GM12801 (cell line): Measurements from ENCODE around the gene PDCD1.

Experiments
- CTCF ChIP-seq: IDR thresholded peaks from one replicate; pipeline ENCODE4 v1.5.1; 2011; ENCODE audit warnings: control low read depth; ENCODE audit not compliant: insufficient read length; ENCODE audit errors: extremely low read depth

Gene PDCD1

GRCh38 chr2:241857572-241858121, 1.0 kb downstream of the PDCD1 start:
- TF ChIP-seq CTCF = no peak

- TF ChIP-seq CTCF = no peak
These were observed 1.6 kb downstream of the PDCD1 start for GRCh38 chr2:241857041-241857541.

GRCh38 chr2:241855888-241856422, 2.7 kb downstream of the PDCD1 start:
- TF ChIP-seq CTCF = no peak

GRCh38 chr2:241855245-241855887, 3.3 kb downstream of the PDCD1 start:
- no peak for TF ChIP-seq CTCF

DNA sequence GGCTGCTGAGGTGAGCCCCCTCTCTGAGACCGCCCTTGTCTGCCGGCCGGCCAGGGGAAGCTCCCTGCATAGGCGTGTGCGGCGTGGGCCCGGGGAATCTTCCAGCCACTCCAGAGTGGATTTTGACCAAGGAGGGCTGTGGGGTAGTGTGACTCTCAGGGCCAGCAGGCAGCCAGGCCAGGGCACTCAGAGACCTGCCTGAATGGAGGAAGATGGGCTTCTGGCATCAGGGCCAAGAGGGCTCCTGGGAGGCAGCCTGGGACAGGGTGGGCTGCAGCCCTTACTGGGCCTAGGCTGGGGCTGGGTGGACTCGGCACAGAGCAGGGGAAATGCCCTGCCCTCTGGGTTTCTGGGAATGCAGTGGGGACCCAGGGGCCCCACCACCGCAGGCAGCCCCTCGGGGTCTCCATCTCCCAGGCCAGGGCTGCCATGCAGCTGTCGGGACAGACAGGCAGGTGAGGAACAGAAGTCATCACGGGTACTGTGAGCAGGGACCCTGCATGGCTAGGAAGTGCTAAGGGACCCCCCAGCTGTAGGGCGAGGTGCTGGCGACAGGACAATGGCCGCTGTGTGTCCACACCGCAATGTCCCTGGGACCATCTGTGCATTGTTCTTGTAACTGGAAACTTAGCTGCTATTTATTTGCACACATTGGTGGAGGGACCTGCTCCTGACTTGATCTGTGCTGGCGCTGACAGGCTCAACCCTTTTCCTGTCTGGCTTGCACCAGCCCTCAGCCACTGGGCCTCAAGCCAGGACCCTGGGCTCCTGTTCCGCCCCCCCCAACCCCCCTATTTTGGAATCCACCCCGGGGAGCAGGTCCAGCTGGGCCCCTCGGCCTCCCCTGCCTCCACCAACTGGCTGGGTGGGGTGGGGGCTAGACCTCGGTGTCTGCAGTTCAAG, 4.1 kb downstream of the PDCD1 start:
- no peak for TF ChIP-seq CTCF

DNA sequence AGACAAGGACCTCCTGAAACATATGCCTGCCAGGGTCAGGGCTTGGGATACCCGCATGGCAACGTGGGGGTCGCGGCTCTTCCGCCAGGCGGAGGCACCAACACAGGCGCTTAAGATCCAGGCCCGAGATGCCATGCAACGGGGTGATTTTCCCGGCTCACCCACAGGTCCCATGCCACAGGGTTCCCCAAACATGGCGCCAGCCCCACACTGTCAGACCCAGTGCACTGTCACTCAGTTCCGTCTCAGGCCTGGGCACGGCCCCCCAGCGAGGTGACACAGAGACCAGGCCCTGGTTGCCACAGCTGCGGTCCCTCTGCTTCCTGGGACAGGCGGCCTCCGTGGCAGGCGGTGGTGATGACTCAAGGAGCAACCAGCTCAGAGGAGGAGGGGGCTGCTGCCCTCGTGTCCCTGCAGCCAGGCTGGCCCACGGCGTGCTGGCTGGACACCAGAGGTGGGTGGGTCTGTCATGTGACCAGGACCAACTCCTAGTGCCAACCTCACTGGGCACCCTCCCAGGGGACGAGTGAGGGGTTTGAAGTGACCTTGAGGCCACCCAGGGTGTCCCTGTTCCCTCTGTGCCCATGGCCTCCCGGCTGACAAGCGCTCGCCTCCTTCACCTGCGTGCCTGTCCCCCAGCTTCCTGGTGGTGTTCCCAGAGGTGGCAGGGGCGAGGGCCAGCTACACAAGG, 4.9 kb downstream of the PDCD1 start:
- no peak for TF ChIP-seq CTCF
